Fibroblast of the aortic adventitia (primary cell): ENCODE measurements around the gene BBOX1. TPM values are rescaled to one million over a fixed set of nuclear protein-coding genes. Genes with fewer than 3 reads are reported as not detected.

Experiments used
- DNase-seq: peaks from one replicate; pipeline ENCODE4 v3.0.0-alpha.2; 2010; ENCODE audit warnings: low read depth
- H3K4me3 ChIP-seq: 2 replicates; pipeline ENCODE4 v1.5.1; 2011; ENCODE audit warnings: low read depth, mild to moderate bottlenecking, control low read depth, low read length, moderate library complexity
- CTCF ChIP-seq: IDR thresholded peaks from 2 replicates; pipeline ENCODE4 v1.5.1; 2011; ENCODE audit warnings: mild to moderate bottlenecking, low read length, control low read depth, inconsistent platforms; ENCODE audit not compliant: insufficient read depth
- total RNA-seq: library from RNA; depleted of rRNA; stranded (reverse); fragments of >200 nt; gene quantifications from 2 replicates; pipeline ENCODE4 v1.2.3, GENCODE V29; 2012; ENCODE audit warnings: low replicate concordance

BBOX1 gene
- total RNA-seq, 1 donor, result not detected

- no peak for DNase-seq
- TF ChIP-seq CTCF, result no peak
- no peak overlapping the region for H3K4me3 ChIP-seq
These were observed 6.3 kb downstream of the BBOX1 start for GRCh38 chr11:27046956-27047355.

- TF ChIP-seq CTCF, result no peak
- no peak for DNase-seq
- H3K4me3 ChIP-seq, result no peak overlapping the region
These were observed 12.1 kb downstream of the BBOX1 start for GRCh38 chr11:27052668-27053067.

- TF ChIP-seq CTCF, result no peak
- DNase-seq, result peak; percentile 4
These were observed 14.6 kb downstream of the BBOX1 start for GRCh38 chr11:27055065-27055682.

GRCh38 chr11:27057091-27057780, 16.6 kb downstream of the BBOX1 start:
- no peak for TF ChIP-seq CTCF
- DNase-seq, result no peak
- H3K4me3 ChIP-seq, result no peak overlapping the region

More at GRCh38 chr11:27055065-27055682, 14.6 kb downstream of the BBOX1 start:
- no peak overlapping the region for H3K4me3 ChIP-seq

GRCh38 chr11:27058456-27058855, 17.8 kb downstream of the BBOX1 start:
- H3K4me3 ChIP-seq, result no peak overlapping the region
- DNase-seq, result no peak
- no peak for TF ChIP-seq CTCF

GRCh38 chr11:27059431-27059830, 18.8 kb downstream of the BBOX1 start:
- TF ChIP-seq CTCF, result no peak
- H3K4me3 ChIP-seq, result no peak overlapping the region

More at GRCh38 chr11:27059431-27059830, 18.8 kb downstream of the BBOX1 start:
- no peak for DNase-seq
